Upper lobe of left lung (tissue), 6 donors: ENCODE results near the gene ZIC4. TPM values are rescaled to one million over a fixed set of nuclear protein-coding genes. Genes with fewer than 3 reads are reported as not detected.

ENCODE experiments used
- ATAC-seq, 2 donors: fragments of 200-7000 bp; cut with Tn5 transposase; one replicate each; pipeline ENCODE4 v1.9.1; 2022; ENCODE audit warnings: mild to moderate bottlenecking in 2 of 2, moderate library complexity in 2 of 2; ENCODE audit not compliant: low FRiP score in 2 of 2
- DNase-seq, 2 donors: peaks; one replicate each; pipeline ENCODE4 v3.0.0-alpha.2; 2019 to 2020
- H3K27ac ChIP-seq, 4 donors: fragments of 200-600 bp; sonication (generic); one replicate each; pipeline ENCODE4 v1.5.1; 2016 to 2019
- H3K27me3 ChIP-seq, 4 donors: fragments of 200-600 bp; sonication (generic); one replicate each; pipeline ENCODE4 v1.5.1; 2017 to 2019
- H3K36me3 ChIP-seq, 4 donors: fragments of 200-600 bp; sonication (generic); one replicate each; pipeline ENCODE4 v1.5.1; 2016 to 2019
- H3K4me1 ChIP-seq, 4 donors: fragments of 200-600 bp; sonication (generic); one replicate each; pipeline ENCODE4 v1.5.1; 2018 to 2019
- H3K4me3 ChIP-seq, 4 donors: fragments of 200-600 bp; sonication (generic); one replicate each; pipeline ENCODE4 v1.5.1; 2017 to 2019; ENCODE audit warnings: mild to moderate bottlenecking in 2 of 4, moderate library complexity in 1 of 4
- H3K9me3 ChIP-seq, 4 donors: fragments of 200-600 bp; sonication (generic); one replicate each; pipeline ENCODE4 v1.5.1; 2018 to 2019
- EP300 ChIP-seq, 4 donors: sonication (generic); formaldehyde crosslinking; IDR thresholded peaks; one replicate each; pipeline ENCODE4 v1.5.1; 2017; ENCODE audit warnings: antibody characterized with exemption in 4 of 4, control low read depth in 2 of 4
- POLR2A ChIP-seq, 4 donors: fragments of 450-650 bp; IDR thresholded peaks; one replicate each; pipeline ENCODE4 v1.5.1; 2016 to 2017; ENCODE audit warnings: antibody characterized with exemption in 4 of 4, mild to moderate bottlenecking in 2 of 4
- POLR2AphosphoS5 ChIP-seq, 2 donors: sonication (generic); formaldehyde crosslinking; IDR thresholded peaks; one replicate each; pipeline ENCODE4 v1.5.1; 2017; ENCODE audit warnings: antibody characterized with exemption in 2 of 2
- WGBS, 2 donors: methylation state at CpG; one replicate each; pipeline ENCODE4 v1.1.5; 2017 to 2018; 5-methylcytosine and 5-hydroxymethylcytosine counted together
- total RNA-seq, 6 donors: library from RNA; depleted of rRNA in 4 of 6; stranded (reverse); fragments of >200 nt in 4 of 6; gene quantifications; one replicate each; pipeline versions ENCODE4 v1.1.0 to v1.2.1, GENCODE V29; 2016 to 2021
- TF ChIP-seq, protein P1 (sequence below), 6 experiments: fragments of 450-650 bp in 4 of 6; fragments of 200-600 bp in 2 of 6; sonication (generic) in 2 of 6; IDR thresholded peaks; one replicate each; pipeline ENCODE4 v1.5.1; 2016 to 2019; ENCODE audit warnings: antibody characterized with exemption in 6 of 6
- donor health status: DM: no; HTN: no; CAD: no; lungs with moderate emphysema.
- donor health status: DM: no; HTN: yes; CAD: no; lungs with severe emphysema.

ZIC4 gene
- not detected for total RNA-seq

DNA sequence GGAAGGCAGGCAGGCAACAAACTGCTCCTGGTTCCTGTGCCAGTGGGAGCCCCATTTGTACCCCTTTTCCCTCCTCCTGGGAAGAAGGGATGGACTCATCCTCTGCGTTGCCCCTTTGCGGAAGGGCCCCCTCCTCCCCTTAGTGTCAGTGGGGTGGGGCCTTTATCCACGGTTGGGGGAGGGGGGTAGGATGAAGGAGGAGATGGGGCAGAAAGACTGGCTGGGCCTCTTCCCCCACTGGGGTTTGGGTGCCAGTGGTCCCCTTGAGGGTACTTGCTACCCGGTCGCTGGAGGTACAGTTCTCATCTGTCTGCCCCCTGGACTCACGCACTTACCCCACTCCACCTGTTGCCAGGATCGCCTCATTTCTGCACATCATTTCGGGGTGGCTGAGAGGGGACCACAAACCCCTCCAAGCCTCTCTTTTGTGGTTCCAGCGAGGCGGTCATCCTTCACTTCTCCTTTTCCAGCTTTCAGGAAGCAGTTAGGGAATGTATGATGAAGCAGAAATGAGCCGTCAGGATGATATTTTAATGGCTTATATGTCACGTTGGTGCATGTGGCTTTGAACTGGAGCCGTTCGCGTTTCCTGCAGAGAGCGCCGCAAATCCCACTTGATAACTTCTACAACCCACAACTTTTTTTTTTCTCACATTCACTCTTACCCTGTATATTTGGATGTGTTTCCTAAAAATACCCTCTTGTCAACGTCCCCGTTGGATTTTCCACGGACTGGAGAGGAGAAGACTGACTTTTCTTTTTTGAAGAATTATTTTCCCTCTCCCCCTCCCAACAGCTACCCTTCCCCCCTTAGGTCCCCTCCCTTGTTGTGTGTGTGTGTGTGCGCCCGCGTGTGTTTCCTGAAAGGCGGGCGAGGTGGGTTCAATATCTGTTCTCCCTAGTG, at the start of gene ZIC4:
Gene ZIC4, minus strand, starts transcription at position 516 of the 904 bp plus-strand sequence. CDS start 3,746 bp downstream, outside the sequence.
- ATAC-seq (no peak), DNase-seq (no peak)
- TF ChIP-seq POLR2AphosphoS5 (IDR thresholded peaks at IDR 0.05) (no peak), EP300 (IDR thresholded peaks at IDR 0.05) (no peak), POLR2A (IDR thresholded peaks at IDR 0.05) (no peak)
- TF ChIP-seq, protein P1, sequence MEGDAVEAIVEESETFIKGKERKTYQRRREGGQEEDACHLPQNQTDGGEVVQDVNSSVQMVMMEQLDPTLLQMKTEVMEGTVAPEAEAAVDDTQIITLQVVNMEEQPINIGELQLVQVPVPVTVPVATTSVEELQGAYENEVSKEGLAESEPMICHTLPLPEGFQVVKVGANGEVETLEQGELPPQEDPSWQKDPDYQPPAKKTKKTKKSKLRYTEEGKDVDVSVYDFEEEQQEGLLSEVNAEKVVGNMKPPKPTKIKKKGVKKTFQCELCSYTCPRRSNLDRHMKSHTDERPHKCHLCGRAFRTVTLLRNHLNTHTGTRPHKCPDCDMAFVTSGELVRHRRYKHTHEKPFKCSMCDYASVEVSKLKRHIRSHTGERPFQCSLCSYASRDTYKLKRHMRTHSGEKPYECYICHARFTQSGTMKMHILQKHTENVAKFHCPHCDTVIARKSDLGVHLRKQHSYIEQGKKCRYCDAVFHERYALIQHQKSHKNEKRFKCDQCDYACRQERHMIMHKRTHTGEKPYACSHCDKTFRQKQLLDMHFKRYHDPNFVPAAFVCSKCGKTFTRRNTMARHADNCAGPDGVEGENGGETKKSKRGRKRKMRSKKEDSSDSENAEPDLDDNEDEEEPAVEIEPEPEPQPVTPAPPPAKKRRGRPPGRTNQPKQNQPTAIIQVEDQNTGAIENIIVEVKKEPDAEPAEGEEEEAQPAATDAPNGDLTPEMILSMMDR (IDR thresholded peaks at IDR 0.05) = no peak
- WGBS, 2 donors = 6 to 9% methylated on average over 24 to 25 of the region's 25 CpGs
- no peaks in the 10 kb centered on the region for H3K9me3 ChIP-seq
- H3K4me3 ChIP-seq = no peak within 1 kb of the TSS
- peaks cover 0 to 70% (median 46%) of the 10 kb centered on the region in 4 donors for H3K27me3 ChIP-seq
- peaks cover 18 to 23% (median 20%) of the 10 kb centered on the region in 4 donors for H3K4me1 ChIP-seq
- no peak within 1 kb of the TSS for H3K27ac ChIP-seq
- no peaks in the 10 kb centered on the region for H3K36me3 ChIP-seq

DNA sequence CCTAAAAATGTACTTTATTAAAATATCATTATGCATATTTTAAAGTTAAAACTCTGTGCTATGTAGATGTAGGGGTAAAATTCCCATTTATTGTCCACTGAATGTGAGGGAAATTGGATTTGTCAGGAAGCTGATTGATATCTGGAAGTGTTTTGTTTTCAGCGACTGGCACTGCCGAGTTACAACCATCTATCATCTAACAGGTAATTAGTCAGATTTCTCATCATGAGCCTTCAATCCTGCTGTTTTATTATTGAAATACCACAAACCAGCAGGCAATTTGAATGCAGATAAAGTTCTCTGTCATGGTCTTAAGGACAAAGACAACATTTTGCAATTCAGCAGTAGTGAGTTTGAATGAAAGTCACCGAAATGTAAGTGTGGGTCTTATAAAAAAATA, 43.3 kb upstream of the ZIC4 start:
- Histone ChIP-seq H3K27ac (no peak overlapping the region), H3K27me3 (no peaks in the 10 kb centered on the region), H3K9me3 (no peaks in the 10 kb centered on the region), H3K36me3 (no peaks in the 10 kb centered on the region), H3K4me1 (no peaks in the 10 kb centered on the region), H3K4me3 (no peak overlapping the region)
- TF ChIP-seq POLR2AphosphoS5 (IDR thresholded peaks at IDR 0.05) (no peak), EP300 (IDR thresholded peaks at IDR 0.05) (no peak), POLR2A (IDR thresholded peaks at IDR 0.05) (no peak)
- TF ChIP-seq, protein P1 (IDR thresholded peaks at IDR 0.05) = no peak
- ATAC-seq (no peak), DNase-seq (no peak)
- WGBS, 2 donors = 27 to 31% methylated on average over 3 of the region's 3 CpGs

DNA sequence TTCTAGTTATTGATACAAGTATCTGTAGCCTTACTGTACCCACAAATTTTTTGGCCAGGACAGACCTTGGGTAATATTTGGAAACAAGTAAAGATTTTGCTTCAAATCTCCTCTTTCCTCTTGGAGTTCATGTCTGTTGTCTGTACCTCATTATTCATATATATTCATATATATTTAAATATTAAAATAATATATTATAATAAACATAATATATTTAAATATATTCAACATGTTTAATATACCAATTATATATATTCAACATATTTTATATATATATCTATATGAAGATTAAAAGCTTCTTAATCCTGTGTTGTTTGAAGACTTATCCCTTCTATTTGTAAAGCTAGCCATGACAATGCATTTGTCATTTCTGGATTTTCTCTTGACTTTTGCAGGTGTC, 40.9 kb upstream of the ZIC4 start:
- H3K9me3 ChIP-seq = no peaks in the 10 kb centered on the region
- H3K4me3 ChIP-seq = no peak overlapping the region
- H3K4me1 ChIP-seq = no peaks in the 10 kb centered on the region
- no peaks in the 10 kb centered on the region for H3K36me3 ChIP-seq
- TF ChIP-seq POLR2A (IDR thresholded peaks at IDR 0.05) (no peak), EP300 (IDR thresholded peaks at IDR 0.05) (no peak), POLR2AphosphoS5 (IDR thresholded peaks at IDR 0.05) (no peak)
- TF ChIP-seq, protein P1 (IDR thresholded peaks at IDR 0.05) = no peak
- H3K27ac ChIP-seq = no peak overlapping the region
- H3K27me3 ChIP-seq = no peaks in the 10 kb centered on the region
- no peak for DNase-seq
- ATAC-seq = no peak

DNA sequence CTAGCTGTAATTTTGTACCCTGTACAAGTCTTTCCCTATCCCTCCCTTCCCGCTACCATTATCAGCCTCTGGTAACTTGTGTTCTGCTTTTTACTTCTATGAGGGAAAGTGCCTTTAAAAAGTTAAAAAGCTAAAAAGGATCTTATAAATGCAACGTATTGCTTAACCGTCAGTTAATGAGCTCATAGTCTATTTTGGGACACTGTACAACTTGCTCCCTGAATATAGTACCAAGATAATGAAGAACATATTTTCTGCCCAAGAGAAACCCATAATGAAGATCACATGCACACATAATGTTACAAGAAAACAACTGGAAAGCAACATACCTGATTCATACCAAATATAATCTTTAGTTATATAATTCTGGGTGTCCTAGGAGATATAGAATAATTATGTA, 25.4 kb upstream of the ZIC4 start:
- no peaks in the 10 kb centered on the region for H3K27me3 ChIP-seq
- WGBS, 2 donors = 63 to 73% methylated on average over 3 of the region's 3 CpGs
- no peak overlapping the region for H3K4me3 ChIP-seq
- H3K9me3 ChIP-seq = no peaks in the 10 kb centered on the region
- H3K4me1 ChIP-seq = no peaks in the 10 kb centered on the region
- no peak for DNase-seq
- TF ChIP-seq POLR2A (IDR thresholded peaks at IDR 0.05) (no peak), POLR2AphosphoS5 (IDR thresholded peaks at IDR 0.05) (no peak), EP300 (IDR thresholded peaks at IDR 0.05) (no peak)
- TF ChIP-seq, protein P1 (IDR thresholded peaks at IDR 0.05) = no peak
- no peaks in the 10 kb centered on the region for H3K36me3 ChIP-seq
- H3K27ac ChIP-seq = no peak overlapping the region
- no peak for ATAC-seq
